Spleen (tissue), 7 donors: Measurements from ENCODE around the gene TMEM163.

Source experiments
- POLR2A ChIP-seq, 3 donors: fragments of 450-650 bp; IDR thresholded peaks; one replicate each; pipeline ENCODE4 v1.5.1; 2017; ENCODE audit warnings: antibody characterized with exemption in 3 of 3, mild to moderate bottlenecking in 1 of 3
- POLR2AphosphoS5 ChIP-seq, 3 donors: sonication (generic); formaldehyde crosslinking; IDR thresholded peaks; one replicate each; pipeline ENCODE4 v1.5.1; 2017; ENCODE audit warnings: antibody characterized with exemption in 3 of 3
- TF ChIP-seq, protein P1 (sequence below), 11 experiments: fragments of 200-600 bp in 7 of 11; fragments of 450-650 bp in 4 of 11; sonication (generic) in 4 of 11; IDR thresholded peaks in 8 of 11; conservative IDR thresholded peaks in 3 of 11; 1 replicate in 7 of 11; 2 replicates in 4 of 11; pipeline versions ENCODE4 v1.4.0 to v1.8.0; 2016 to 2021; ENCODE audit warnings: antibody characterized with exemption in 11 of 11, inconsistent platforms in 4 of 11, mild to moderate bottlenecking in 1 of 11
- donor health status: DM: no; HTN: no; CAD: no; lungs with moderate emphysema.
- donor health status: DM: no; HTN: no; CAD: no.
- donor health status: DM: no; HTN: no; CAD: no.

- TF ChIP-seq, protein P1, sequence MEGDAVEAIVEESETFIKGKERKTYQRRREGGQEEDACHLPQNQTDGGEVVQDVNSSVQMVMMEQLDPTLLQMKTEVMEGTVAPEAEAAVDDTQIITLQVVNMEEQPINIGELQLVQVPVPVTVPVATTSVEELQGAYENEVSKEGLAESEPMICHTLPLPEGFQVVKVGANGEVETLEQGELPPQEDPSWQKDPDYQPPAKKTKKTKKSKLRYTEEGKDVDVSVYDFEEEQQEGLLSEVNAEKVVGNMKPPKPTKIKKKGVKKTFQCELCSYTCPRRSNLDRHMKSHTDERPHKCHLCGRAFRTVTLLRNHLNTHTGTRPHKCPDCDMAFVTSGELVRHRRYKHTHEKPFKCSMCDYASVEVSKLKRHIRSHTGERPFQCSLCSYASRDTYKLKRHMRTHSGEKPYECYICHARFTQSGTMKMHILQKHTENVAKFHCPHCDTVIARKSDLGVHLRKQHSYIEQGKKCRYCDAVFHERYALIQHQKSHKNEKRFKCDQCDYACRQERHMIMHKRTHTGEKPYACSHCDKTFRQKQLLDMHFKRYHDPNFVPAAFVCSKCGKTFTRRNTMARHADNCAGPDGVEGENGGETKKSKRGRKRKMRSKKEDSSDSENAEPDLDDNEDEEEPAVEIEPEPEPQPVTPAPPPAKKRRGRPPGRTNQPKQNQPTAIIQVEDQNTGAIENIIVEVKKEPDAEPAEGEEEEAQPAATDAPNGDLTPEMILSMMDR (IDR thresholded peaks at IDR 0.05 in 8 of 11, conservative IDR thresholded peaks at IDR 0.05 in 3 of 11), result no peak
- no peak for TF ChIP-seq POLR2A (IDR thresholded peaks at IDR 0.05)
- no peak for TF ChIP-seq POLR2AphosphoS5 (IDR thresholded peaks at IDR 0.05)
Measured at GRCh38 chr2:134425724-134426496, 292.9 kb downstream of the TMEM163 start.
